ENCODE data around the gene PPP1R2.
"Not testable (repeated sequence)": the region's sequence is repeated elsewhere in the genome, so short reads cannot be mapped to it uniquely, and the experiment has no call there.

Gene PPP1R2

GRCh38 chr3:195532834-195533233, 10.3 kb downstream of the PPP1R2 start:
- no peak for DNase-seq

GRCh38 chr3:195532345-195532744, 10.8 kb downstream of the PPP1R2 start:
- no peak for DNase-seq

GRCh38 chr3:195531683-195532082, 11.4 kb downstream of the PPP1R2 start:
- DNase-seq, result no peak

- DNase-seq, result no peak
Observed at GRCh38 chr3:195526492-195526891, 16.6 kb downstream of the PPP1R2 start.

GRCh38 chr3:195524171-195524896, 18.8 kb downstream of the PPP1R2 start:
- no peak for DNase-seq

GRCh38 chr3:195522254-195523023, 20.7 kb downstream of the PPP1R2 start:
- DNase-seq, result no peak

- DNase-seq, result no peak
Observed at GRCh38 chr3:195517030-195517429, 26.1 kb downstream of the PPP1R2 start.

GRCh38 chr3:195514610-195515235, 28.4 kb downstream of the PPP1R2 start:
- DNase-seq, result not testable (repeated sequence)

- no peak for DNase-seq
Observed at GRCh38 chr3:195512798-195513345, 30.3 kb downstream of the PPP1R2 start.

GRCh38 chr3:195511136-195511535, 32.0 kb downstream of the PPP1R2 start:
- no peak for DNase-seq

- no peak for DNase-seq
Observed at GRCh38 chr3:195508185-195508584, 34.9 kb downstream of the PPP1R2 start.

- DNase-seq, result no peak
Observed at GRCh38 chr3:195475614-195476013, 67.5 kb downstream of the PPP1R2 start.

- DNase-seq, result not testable (repeated sequence)
Observed at GRCh38 chr3:195475116-195475515, 68.0 kb downstream of the PPP1R2 start.

GRCh38 chr3:195468841-195469240, 74.3 kb downstream of the PPP1R2 start:
- DNase-seq, result no peak

- DNase-seq, result no peak
Observed at GRCh38 chr3:195468391-195468776, 74.7 kb downstream of the PPP1R2 start.

GRCh38 chr3:195467641-195468390, 75.3 kb downstream of the PPP1R2 start:
- no peak for DNase-seq

GRCh38 chr3:195466251-195466650, 76.9 kb downstream of the PPP1R2 start:
- no peak for DNase-seq
